PC-3 (cell line): ENCODE data around the gene OOSP3. TPM values are rescaled to one million over a fixed set of nuclear protein-coding genes. Genes with fewer than 3 reads are reported as not detected.

ENCODE experiments used
- ATAC-seq: fragments of 200-7000 bp; cut with Tn5 transposase; 2 replicates; pipeline ENCODE4 v1.9.1; 2020; ENCODE audit warnings: mild to moderate bottlenecking, moderate library complexity
- BruUV-seq: library from RNA; stranded (reverse); fragments of 400-500 nt; replicated peaks from 2 replicates; lab custom pipeline; 2021; lab: Mats Ljungman, UMichigan
- CTCF ChIA-PET: fragments of 300-600 bp; sonication (Branson Sonifier 250); formaldehyde crosslinking; loops from one replicate; lab custom pipeline; 2022; ENCODE audit warnings: antibody characterized with exemption; lab: Charles Lee
- POLR2A ChIA-PET: fragments of 300-600 bp; sonication (Branson Sonifier 250); formaldehyde crosslinking; loops from one replicate; lab custom pipeline; 2022; ENCODE audit warnings: antibody characterized with exemption; ENCODE audit not compliant: unreplicated experiment; lab: Charles Lee
- DNase-seq: peaks from one replicate; pipeline ENCODE4 v3.0.0-alpha.2; 2015
- H2AFZ ChIP-seq: fragments of 300-600 bp; sonication (generic); 2 replicates; pipeline ENCODE4 v1.6.0; 2016; ENCODE audit warnings: antibody characterized with exemption, low read length
- H3F3A ChIP-seq: fragments of 300-600 bp; sonication (generic); one replicate; pipeline ENCODE4 v1.6.0; 2017; ENCODE audit warnings: antibody characterized with exemption, low read length, control low read depth, mild to moderate bottlenecking; ENCODE audit not compliant: unreplicated experiment
- H3K27ac ChIP-seq: fragments of 300-600 bp; sonication (generic); 2 replicates; pipeline ENCODE4 v1.5.1; 2016; ENCODE audit warnings: mild to moderate bottlenecking, low read length
- H3K27me3 ChIP-seq: fragments of 300-600 bp; sonication (generic); 2 replicates; pipeline ENCODE4 v1.6.1; 2016; ENCODE audit warnings: low read length, mixed read lengths
- H3K36me3 ChIP-seq: fragments of 300-600 bp; sonication (generic); 2 replicates; pipeline ENCODE4 v1.6.1; 2016; ENCODE audit warnings: low read depth, mixed run types, low read length, mixed read lengths
- H3K4me1 ChIP-seq: fragments of 300-600 bp; sonication (generic); 2 replicates; pipeline ENCODE4 v1.5.1; 2016; ENCODE audit warnings: low read length; ENCODE audit not compliant: insufficient read depth
- H3K4me2 ChIP-seq: fragments of 300-600 bp; sonication (generic); 2 replicates; pipeline ENCODE4 v1.6.0; 2016; ENCODE audit warnings: low read length
- H3K4me3 ChIP-seq: fragments of 300-600 bp; sonication (generic); 2 replicates; pipeline ENCODE4 v1.5.1; 2016; ENCODE audit warnings: mild to moderate bottlenecking, low read length, mixed read lengths
- H3K79me2 ChIP-seq: fragments of 300-600 bp; sonication (generic); 2 replicates; pipeline ENCODE4 v1.6.1; 2017; ENCODE audit warnings: low read length, mixed read lengths
- H3K9ac ChIP-seq: fragments of 300-600 bp; sonication (generic); 2 replicates; pipeline ENCODE4 v1.6.0; 2016; ENCODE audit warnings: mild to moderate bottlenecking, low read length
- H3K9me2 ChIP-seq: fragments of 300-600 bp; sonication (generic); replicated peaks from 2 replicates; pipeline ENCODE4 v1.6.1; 2016; ENCODE audit warnings: mixed run types, low read length, mixed read lengths
- H3K9me3 ChIP-seq: fragments of 300-600 bp; sonication (generic); 2 replicates; pipeline ENCODE4 v1.6.1; 2016; ENCODE audit warnings: low read length, mixed read lengths
- H4K20me1 ChIP-seq: fragments of 300-600 bp; sonication (generic); 2 replicates; pipeline ENCODE4 v1.6.1; 2016; ENCODE audit warnings: low read length, mixed read lengths
- EZH2 ChIP-seq: fragments of 300-600 bp; sonication (generic); IDR thresholded peaks from one replicate; pipeline ENCODE4 v1.6.1; 2017; ENCODE audit warnings: antibody characterized with exemption, mild to moderate bottlenecking, low read length; ENCODE audit not compliant: unreplicated experiment
- EZH2phosphoT487 ChIP-seq: fragments of 300-600 bp; sonication (generic); IDR thresholded peaks from 2 replicates; pipeline ENCODE4 v1.6.1; 2018; ENCODE audit warnings: mild to moderate bottlenecking, antibody characterized with exemption, low read length, borderline replicate concordance
- intact Hi-C: fragments of 100-400 bp; cut with micrococcal nuclease; formaldehyde crosslinking; loops from 2 replicates; pipeline ENCODE4 v1.9.0; 2023
- total RNA-seq: library from RNA; depleted of rRNA; stranded (reverse); fragments of >200 nt; gene quantifications from 2 replicates; pipeline ENCODE4 v1.2.3, GENCODE V29; 2014
- TF ChIP-seq, protein P1 (sequence below): fragments of 300-600 bp; sonication (generic); conservative IDR thresholded peaks from 2 replicates; pipeline ENCODE4 v1.5.1; 2017; ENCODE audit warnings: antibody characterized with exemption, low read depth, mild to moderate bottlenecking, low read length

Gene OOSP3
- total RNA-seq, 1 experiment from 2014 or later, result not detected

GRCh38 chr11:59867946-59868345 lies 10.6 kb upstream of the OOSP3 start:
- no peak overlapping the region for H3K4me3 ChIP-seq
- no peak overlapping the region for H2AFZ ChIP-seq
- H4K20me1 ChIP-seq, result no peaks in the 10 kb centered on the region
- H3K27me3 ChIP-seq, result no peaks in the 10 kb centered on the region
- ChIA-PET POLR2A (no interaction called here), CTCF (no interaction called here)
- H3K79me2 ChIP-seq, result no peaks in the 10 kb centered on the region
- intact Hi-C loops, result no loop called here
- no peak for ATAC-seq
- H3K4me1 ChIP-seq, result peaks cover 29% of the 10 kb centered on the region
- H3K9ac ChIP-seq, result no peak overlapping the region
- no peak overlapping the region for H3K27ac ChIP-seq
- no peaks in the 10 kb centered on the region for H3K9me3 ChIP-seq
- DNase-seq, result no peak
- H3F3A ChIP-seq, result no peaks in the 10 kb centered on the region
- H3K36me3 ChIP-seq, result no peaks in the 10 kb centered on the region
- TF ChIP-seq EZH2phosphoT487, result no peak
- TF ChIP-seq EZH2, result no peak
- TF ChIP-seq, protein P1, sequence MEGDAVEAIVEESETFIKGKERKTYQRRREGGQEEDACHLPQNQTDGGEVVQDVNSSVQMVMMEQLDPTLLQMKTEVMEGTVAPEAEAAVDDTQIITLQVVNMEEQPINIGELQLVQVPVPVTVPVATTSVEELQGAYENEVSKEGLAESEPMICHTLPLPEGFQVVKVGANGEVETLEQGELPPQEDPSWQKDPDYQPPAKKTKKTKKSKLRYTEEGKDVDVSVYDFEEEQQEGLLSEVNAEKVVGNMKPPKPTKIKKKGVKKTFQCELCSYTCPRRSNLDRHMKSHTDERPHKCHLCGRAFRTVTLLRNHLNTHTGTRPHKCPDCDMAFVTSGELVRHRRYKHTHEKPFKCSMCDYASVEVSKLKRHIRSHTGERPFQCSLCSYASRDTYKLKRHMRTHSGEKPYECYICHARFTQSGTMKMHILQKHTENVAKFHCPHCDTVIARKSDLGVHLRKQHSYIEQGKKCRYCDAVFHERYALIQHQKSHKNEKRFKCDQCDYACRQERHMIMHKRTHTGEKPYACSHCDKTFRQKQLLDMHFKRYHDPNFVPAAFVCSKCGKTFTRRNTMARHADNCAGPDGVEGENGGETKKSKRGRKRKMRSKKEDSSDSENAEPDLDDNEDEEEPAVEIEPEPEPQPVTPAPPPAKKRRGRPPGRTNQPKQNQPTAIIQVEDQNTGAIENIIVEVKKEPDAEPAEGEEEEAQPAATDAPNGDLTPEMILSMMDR, result no peak
- H3K9me2 ChIP-seq, result no peaks in the 10 kb centered on the region
- BruUV-seq, result no TSS peak
- no peak overlapping the region for H3K4me2 ChIP-seq

DNA sequence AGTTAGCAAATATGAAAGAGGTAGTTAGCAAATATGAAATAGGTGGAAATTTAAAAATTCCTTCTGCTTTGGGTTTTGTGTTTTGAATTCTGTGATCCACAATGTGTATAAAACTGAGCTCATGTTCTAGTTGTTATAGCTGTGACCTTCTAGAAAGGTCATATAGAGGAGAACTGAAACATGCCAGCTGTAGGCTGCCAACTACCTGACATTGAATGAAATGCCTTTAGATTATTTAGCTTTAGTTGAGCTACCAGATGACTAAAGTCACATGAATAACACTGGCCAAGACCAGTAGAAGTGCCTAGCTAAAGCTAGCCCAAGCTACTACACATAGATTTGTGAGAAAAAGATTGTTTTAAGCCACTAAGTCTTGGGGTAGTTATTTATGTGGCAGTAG lies 6.5 kb upstream of the OOSP3 start:
- Histone ChIP-seq H3K9me3 (no peaks in the 10 kb centered on the region), H4K20me1 (no peaks in the 10 kb centered on the region), H3F3A (no peaks in the 10 kb centered on the region), H3K4me2 (no peak overlapping the region), H3K27me3 (no peaks in the 10 kb centered on the region), H3K27ac (no peak overlapping the region), H3K9me2 (no peaks in the 10 kb centered on the region), H3K4me1 (no peaks in the 10 kb centered on the region), H3K79me2 (no peaks in the 10 kb centered on the region), H2AFZ (no peak overlapping the region), H3K4me3 (no peak overlapping the region), H3K9ac (no peak overlapping the region), H3K36me3 (no peaks in the 10 kb centered on the region)
- CTCF ChIA-PET, result no interaction called here
- POLR2A ChIA-PET, result no interaction called here
- intact Hi-C loops, result no loop called here
- no peak for TF ChIP-seq EZH2phosphoT487
- TF ChIP-seq, protein P1, result no peak
- no peak for TF ChIP-seq EZH2
- no peak for ATAC-seq
- BruUV-seq, result no TSS peak
- no peak for DNase-seq

- CTCF ChIA-PET, result no interaction called here
These were observed 2.6 kb upstream of the OOSP3 start for GRCh38 chr11:59875856-59876519.

More at GRCh38 chr11:59875856-59876519, 2.6 kb upstream of the OOSP3 start:
- POLR2A ChIA-PET, result no interaction called here
- H3K27ac ChIP-seq, result no peak overlapping the region
- no TSS peak for BruUV-seq
- TF ChIP-seq EZH2, result no peak
- TF ChIP-seq, protein P1, result no peak
- TF ChIP-seq EZH2phosphoT487, result no peak
- no peak overlapping the region for H3K4me3 ChIP-seq
- no peaks in the 10 kb centered on the region for H3K9me2 ChIP-seq
- DNase-seq (no peak), ATAC-seq (no peak)
- no peaks in the 10 kb centered on the region for H3K27me3 ChIP-seq
- no peaks in the 10 kb centered on the region for H3K79me2 ChIP-seq
- intact Hi-C loops, result no loop called here
- H3K36me3 ChIP-seq, result no peaks in the 10 kb centered on the region
- no peaks in the 10 kb centered on the region for H3K9me3 ChIP-seq
- no peaks in the 10 kb centered on the region for H3K4me1 ChIP-seq
- H3K4me2 ChIP-seq, result no peak overlapping the region
- no peak overlapping the region for H3K9ac ChIP-seq
- no peaks in the 10 kb centered on the region for H3F3A ChIP-seq
- H4K20me1 ChIP-seq, result no peaks in the 10 kb centered on the region
- no peak overlapping the region for H2AFZ ChIP-seq
